HepG2 (cell line): ENCODE results near the gene MAP2K7. TPM values are rescaled to one million over a fixed set of nuclear protein-coding genes. Genes with fewer than 3 reads are reported as not detected.
A peak's percentile ranks its signal among the peaks of the same experiment; 100 is the strongest.

Experiments
- CENPT ChIP-seq: sonication (generic); formaldehyde crosslinking; IDR thresholded peaks from 2 replicates; pipeline ENCODE4 v1.8.0; 2022; ENCODE audit warnings: low read depth, mild to moderate bottlenecking, moderate library complexity, missing genetic modification reagents
- CHD2 ChIP-seq: IDR thresholded peaks from 2 replicates; pipeline ENCODE4 v1.6.1; 2011; ENCODE audit warnings: low read depth, low read length, improper control_type of control experiment
- CREM ChIP-seq, 2 experiments: sonication (generic) in 1 of 2; formaldehyde crosslinking in 1 of 2; IDR thresholded peaks; 2 replicates each; pipeline versions ENCODE4 v1.4.0 to v1.6.1; 2016 to 2020; ENCODE audit warnings: antibody characterized with exemption in 1 of 2, mild to moderate bottlenecking in 1 of 2, missing genetic modification reagents in 1 of 2
- MAFG ChIP-seq: sonication (generic); formaldehyde crosslinking; IDR thresholded peaks from 2 replicates; pipeline ENCODE4 v1.5.1; 2020; ENCODE audit warnings: mild to moderate bottlenecking, missing genetic modification reagents
- MED8 ChIP-seq: sonication (generic); formaldehyde crosslinking; IDR thresholded peaks from 2 replicates; pipeline ENCODE4 v1.8.1; 2023; ENCODE audit warnings: mild to moderate bottlenecking, missing genetic modification reagents; ENCODE audit not compliant: insufficient replicate concordance
- PHF8 ChIP-seq: sonication (generic); formaldehyde crosslinking; IDR thresholded peaks from 2 replicates; pipeline ENCODE4 v1.5.0; 2020; ENCODE audit warnings: missing genetic modification reagents
- SKI ChIP-seq: fragments of 450-650 bp; IDR thresholded peaks from one replicate; pipeline ENCODE4 v1.6.1; 2018; ENCODE audit warnings: mild to moderate bottlenecking; ENCODE audit not compliant: partially characterized antibody
- SMC3 ChIP-seq: IDR thresholded peaks from 2 replicates; pipeline ENCODE4 v1.6.1; 2011; ENCODE audit warnings: low read length, improper control_type of control experiment
- TCF7L2 ChIP-seq: IDR thresholded peaks from 2 replicates; pipeline ENCODE4 v1.6.1; 2011; ENCODE audit warnings: mild to moderate bottlenecking, low read depth, low read length, moderate library complexity
- ZBTB3 ChIP-seq: sonication (generic); formaldehyde crosslinking; IDR thresholded peaks from 2 replicates; pipeline ENCODE4 v1.4.0; 2020; ENCODE audit warnings: low read depth, mild to moderate bottlenecking, moderate library complexity, missing genetic modification reagents, borderline replicate concordance
- ZKSCAN1 ChIP-seq: fragments of 150-350 bp; IDR thresholded peaks from 2 replicates; pipeline ENCODE4 v1.6.1; 2014; ENCODE audit warnings: low read length
- ZNF274 ChIP-seq: sonication (generic); formaldehyde crosslinking; IDR thresholded peaks from 2 replicates; pipeline ENCODE4 v1.5.1; 2020; ENCODE audit warnings: mild to moderate bottlenecking, missing genetic modification reagents
- ZNF552 ChIP-seq: sonication (generic); formaldehyde crosslinking; IDR thresholded peaks from 2 replicates; pipeline ENCODE4 v1.9.0; 2022; ENCODE audit warnings: missing genetic modification reagents, mild to moderate bottlenecking, borderline replicate concordance
- ZNF646 ChIP-seq: sonication (generic); formaldehyde crosslinking; IDR thresholded peaks from 2 replicates; pipeline ENCODE4 v1.9.0; 2021; ENCODE audit warnings: mild to moderate bottlenecking, missing genetic modification reagents
- ZNF709 ChIP-seq: sonication (generic); formaldehyde crosslinking; IDR thresholded peaks from 2 replicates; pipeline ENCODE4 v1.5.0; 2020; ENCODE audit warnings: mild to moderate bottlenecking, missing genetic modification reagents
- ZNF75D ChIP-seq: sonication (generic); formaldehyde crosslinking; IDR thresholded peaks from 2 replicates; pipeline ENCODE4 v1.8.1; 2023; ENCODE audit warnings: missing genetic modification reagents, mild to moderate bottlenecking, borderline replicate concordance
- polyA plus RNA-seq, 8 experiments: library from polyadenylated mRNA; depleted of rRNA in 3 of 8; stranded (reverse) in 7 of 8; unstranded in 1 of 8; fragments of >200 nt; fragmentation: Illumina TruSeq in 4 of 8; extraction: Trizol in 4 of 8; gene quantifications; 2 replicates each; pipeline versions ENCODE4 v1.2.1 to v1.2.3, GENCODE V29; 2011 to 2016; ENCODE audit warnings: low read depth in 4 of 8, missing spikeins in 1 of 8, mixed read lengths in 1 of 8; ENCODE audit not compliant: insufficient read depth in 1 of 8
- total RNA-seq, 5 experiments: library from RNA; depleted of rRNA; stranded (reverse); fragments of >200 nt; fragmentation: Illumina TruSeq; extraction: Trizol; gene quantifications; 2 replicates each; pipeline ENCODE4 v1.2.3, GENCODE V29; 2016; ENCODE audit warnings: low read depth in 1 of 5
- TF ChIP-seq, protein P1 (sequence below): sonication (generic); formaldehyde crosslinking; IDR thresholded peaks from 2 replicates; pipeline ENCODE4 v1.5.0; 2020; ENCODE audit warnings: mild to moderate bottlenecking, low read depth, missing genetic modification reagents, borderline replicate concordance
- TF ChIP-seq, protein P2 (sequence below), 2 experiments: IDR thresholded peaks; 2 replicates each; pipeline ENCODE4 v1.6.1; 2011 to 2012; ENCODE audit warnings: low read length in 2 of 2, borderline replicate concordance in 1 of 2, low read depth in 1 of 2, mild to moderate bottlenecking in 1 of 2, moderate library complexity in 1 of 2

The MAP2K7 gene
- total and polyA plus RNA-seq, 2 of the 13 experiments (the other 11 are each of a cell fraction or from before 2014, with no cell fraction given), result 9.0 to 10.8 TPM

DNA sequence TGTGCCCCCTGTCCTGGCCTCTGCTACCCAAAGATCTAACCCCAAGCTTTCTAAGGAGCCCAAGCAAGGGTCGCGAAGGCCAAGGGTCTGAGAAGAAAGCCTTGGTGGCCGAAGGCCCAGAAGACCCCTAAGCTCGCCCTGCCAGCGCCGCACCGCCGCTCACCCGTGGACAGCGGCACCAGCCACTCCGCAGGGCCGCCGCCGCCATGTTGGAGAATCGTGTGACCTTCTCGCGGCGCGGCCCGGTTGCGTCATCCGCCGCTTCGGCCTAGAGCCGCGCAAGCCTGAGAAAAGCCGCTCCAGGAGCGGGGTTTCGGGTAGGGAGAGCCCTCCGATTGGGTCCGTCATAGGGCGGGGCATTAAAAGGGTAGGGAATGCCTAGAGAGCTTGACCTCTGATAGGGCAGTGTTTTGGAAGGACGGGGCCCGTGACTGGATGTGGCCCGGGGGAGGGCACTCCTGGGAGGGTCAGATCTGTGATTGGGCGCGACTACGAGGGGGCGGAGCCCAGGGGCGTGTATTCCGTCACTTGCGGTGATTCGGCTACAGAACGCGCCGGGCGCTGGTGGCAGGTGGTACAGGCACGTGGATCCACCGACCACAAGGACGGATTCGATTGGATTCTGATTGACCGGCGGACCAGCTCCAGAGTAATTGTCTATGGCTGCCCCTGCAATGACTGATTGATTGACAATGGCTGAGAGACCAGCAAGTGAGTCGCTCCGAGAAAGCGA lies 39.9 kb downstream of the MAP2K7 start, which contains the start of gene TIMM44 (continued):
- TF ChIP-seq CENPT (CRISPR knock-in tag) (no peak), MAFG (CRISPR knock-in tag) (no peak), ZNF709 (CRISPR knock-in tag) (peak; percentile 61; the same call in 1 of the 2 replicates), SMC3 (no peak), SKI (peak; percentile 10), ZKSCAN1 (no peak), ZNF75D (no peak), MED8 (CRISPR knock-in tag) (peak; percentile 34), CHD2 (no peak; the same call in 1 of the 2 replicates), TCF7L2 (no peak), CREM (IDR thresholded peaks at IDR 0.05) (peak; percentile 90), CREM (CRISPR knock-in tag; IDR thresholded peaks at IDR 0.05) (peak; percentile 45; the same call in 1 of the 2 replicates), PHF8 (peak; percentile 97), ZNF274 (CRISPR knock-in tag) (peak; percentile 74; the same call in 1 of the 2 replicates), ZBTB3 (CRISPR knock-in tag) (no peak), ZNF552 (CRISPR knock-in tag) (peak; percentile 76; the same call in 1 of the 2 replicates), ZNF646 (CRISPR knock-in tag) (no peak)
- TF ChIP-seq, protein P1, sequence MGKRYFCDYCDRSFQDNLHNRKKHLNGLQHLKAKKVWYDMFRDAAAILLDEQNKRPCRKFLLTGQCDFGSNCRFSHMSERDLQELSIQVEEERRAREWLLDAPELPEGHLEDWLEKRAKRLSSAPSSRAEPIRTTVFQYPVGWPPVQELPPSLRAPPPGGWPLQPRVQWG (CRISPR knock-in tag), result no peak
- TF ChIP-seq, protein P2, sequence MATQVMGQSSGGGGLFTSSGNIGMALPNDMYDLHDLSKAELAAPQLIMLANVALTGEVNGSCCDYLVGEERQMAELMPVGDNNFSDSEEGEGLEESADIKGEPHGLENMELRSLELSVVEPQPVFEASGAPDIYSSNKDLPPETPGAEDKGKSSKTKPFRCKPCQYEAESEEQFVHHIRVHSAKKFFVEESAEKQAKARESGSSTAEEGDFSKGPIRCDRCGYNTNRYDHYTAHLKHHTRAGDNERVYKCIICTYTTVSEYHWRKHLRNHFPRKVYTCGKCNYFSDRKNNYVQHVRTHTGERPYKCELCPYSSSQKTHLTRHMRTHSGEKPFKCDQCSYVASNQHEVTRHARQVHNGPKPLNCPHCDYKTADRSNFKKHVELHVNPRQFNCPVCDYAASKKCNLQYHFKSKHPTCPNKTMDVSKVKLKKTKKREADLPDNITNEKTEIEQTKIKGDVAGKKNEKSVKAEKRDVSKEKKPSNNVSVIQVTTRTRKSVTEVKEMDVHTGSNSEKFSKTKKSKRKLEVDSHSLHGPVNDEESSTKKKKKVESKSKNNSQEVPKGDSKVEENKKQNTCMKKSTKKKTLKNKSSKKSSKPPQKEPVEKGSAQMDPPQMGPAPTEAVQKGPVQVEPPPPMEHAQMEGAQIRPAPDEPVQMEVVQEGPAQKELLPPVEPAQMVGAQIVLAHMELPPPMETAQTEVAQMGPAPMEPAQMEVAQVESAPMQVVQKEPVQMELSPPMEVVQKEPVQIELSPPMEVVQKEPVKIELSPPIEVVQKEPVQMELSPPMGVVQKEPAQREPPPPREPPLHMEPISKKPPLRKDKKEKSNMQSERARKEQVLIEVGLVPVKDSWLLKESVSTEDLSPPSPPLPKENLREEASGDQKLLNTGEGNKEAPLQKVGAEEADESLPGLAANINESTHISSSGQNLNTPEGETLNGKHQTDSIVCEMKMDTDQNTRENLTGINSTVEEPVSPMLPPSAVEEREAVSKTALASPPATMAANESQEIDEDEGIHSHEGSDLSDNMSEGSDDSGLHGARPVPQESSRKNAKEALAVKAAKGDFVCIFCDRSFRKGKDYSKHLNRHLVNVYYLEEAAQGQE (IDR thresholded peaks at IDR 0.05; ENCODE audit: borderline replicate concordance in 1 of 2, low read depth in 1 of 2, low read length in 2 of 2), result peak in 1 of 2 experiments; percentile 66; a peak in 2 of 4 replicates
